Psoas muscle (tissue), 8 donors: ENCODE results near the gene TRAPPC12. TPM values are rescaled to one million over a fixed set of nuclear protein-coding genes. Genes with fewer than 3 reads are reported as not detected.

ENCODE experiments used
- ATAC-seq, 4 donors: fragments of 200-7000 bp; cut with Tn5 transposase; one replicate each; pipeline ENCODE4 v1.9.1; 2020; ENCODE audit warnings: moderate library complexity in 3 of 4, mild to moderate bottlenecking in 2 of 4
- DNase-seq, 2 donors: peaks; one replicate each; pipeline ENCODE4 v3.0.0-alpha.2; 2020
- H3K27ac ChIP-seq: fragments of 200-600 bp; one replicate; pipeline ENCODE4 v1.8.0; 2022
- H3K27me3 ChIP-seq, 3 donors: fragments of 200-600 bp in 1 of 3; one replicate each; pipeline versions ENCODE4 v1.6.1 to v1.8.0; 2013 to 2022; ENCODE audit warnings: low read length in 2 of 3, mild to moderate bottlenecking in 2 of 3, moderate library complexity in 1 of 3; ENCODE audit not compliant: insufficient read depth in 3 of 3
- H3K36me3 ChIP-seq, 2 donors: fragments of 200-600 bp in 1 of 2; one replicate each; pipeline versions ENCODE4 v1.6.1 to v1.8.0; 2013 to 2022; ENCODE audit warnings: low read depth in 1 of 2, mild to moderate bottlenecking in 1 of 2, moderate library complexity in 1 of 2; ENCODE audit not compliant: insufficient read depth in 1 of 2
- H3K4me1 ChIP-seq: fragments of 200-600 bp; one replicate; pipeline ENCODE4 v1.8.0; 2022
- H3K4me3 ChIP-seq: fragments of 200-600 bp; one replicate; pipeline ENCODE4 v1.8.0; 2022; ENCODE audit warnings: mild to moderate bottlenecking
- H3K9me3 ChIP-seq: fragments of 200-600 bp; one replicate; pipeline ENCODE4 v1.8.0; 2022
- WGBS, 3 donors: extraction: QIAGEN DNeasy Blood & Tissue Kit; methylation state at CpG; one replicate each; pipeline versions ENCODE4 v1.1.6 to v1.1.7; 2013; 5-methylcytosine and 5-hydroxymethylcytosine counted together
- intact Hi-C, 2 donors: fragments of 100-400 bp; cut with DNase I; formaldehyde crosslinking; loops; one replicate each; pipeline versions ENCODE4 v1.11.0 to v1.14.2; 2022
- polyA plus RNA-seq, 3 donors: library from polyadenylated mRNA; stranded (reverse); fragments of 200-250 nt; gene quantifications; one replicate each; pipeline ENCODE4 v1.2.3, GENCODE V29; 2013
- total RNA-seq, 4 donors: library from RNA; stranded (reverse); fragmentation: NEBNext Ultra II Directional in 2 of 4; extraction: Animal tissue kit (Norgen Biotek cat#: 25700) in 2 of 4; gene quantifications; one replicate each; pipeline versions ENCODE4 v1.2.1 to v1.2.4, GENCODE V29; 2021 to 2023
- TF ChIP-seq, protein P1 (sequence below): fragments of 200-600 bp; IDR thresholded peaks from one replicate; pipeline ENCODE4 v1.8.0; 2022; ENCODE audit warnings: antibody characterized with exemption
- donor health status: healthy with polysubstance abuse.
- donor health status: DM: no; HTN: no; CAD: no; lungs with moderate emphysema.
- donor health status: Bipolar disorder and iron deficiency.
- donor health status: healthy.
- donor health status: DM: yes; HTN: yes; CAD: no.
- donor health status: DM: no; HTN: no; CAD: no.
- donor health status: DM: no; HTN: no; CAD: no.
- donor health status: DM: yes; HTN: yes; CAD: no.

Gene TRAPPC12
- total and polyA plus RNA-seq, 7 donors: 28.7 to 90.3 (median 56.7) TPM

DNA sequence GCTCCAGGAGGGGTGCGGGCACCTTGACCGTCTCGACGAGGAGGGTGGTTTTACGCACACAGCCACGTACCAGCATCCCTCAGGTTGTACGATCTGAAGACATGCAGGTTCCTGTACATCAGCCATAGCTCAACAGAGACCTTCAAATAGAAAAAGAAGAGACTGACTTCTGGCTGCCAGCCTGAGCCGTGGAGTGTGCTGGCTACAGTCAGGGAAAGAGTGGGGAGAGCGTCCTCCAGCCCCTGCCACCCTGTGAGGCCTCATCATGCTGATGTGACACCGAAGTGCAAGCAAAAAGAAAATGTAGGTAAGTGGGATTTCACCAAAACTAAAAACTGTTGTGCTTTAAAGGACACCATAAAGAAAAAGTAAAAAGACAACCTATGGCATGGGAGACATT lies 92.8 kb downstream of the TRAPPC12 start:
- intact Hi-C loops: loop anchor here in 1 of 2 donors (5.0 kb wide), 1 partner anchor 85 kb away; the partner anchor contains the start of gene RNASEH1
- H3K27me3 ChIP-seq: no peaks in the 10 kb centered on the region
- H3K36me3 ChIP-seq: peaks cover 0 to 25% of the 10 kb centered on the region in 2 donors
- H3K4me3 ChIP-seq: no peak overlapping the region
- H3K9me3 ChIP-seq: no peaks in the 10 kb centered on the region
- WGBS, 3 donors: 80 to 86% (median 84%) methylated on average over 10 of the region's 10 CpGs
- H3K27ac ChIP-seq: peak overlapping the region; percentile 95
- DNase-seq (no peak), ATAC-seq (no peak)
- TF ChIP-seq, protein P1, sequence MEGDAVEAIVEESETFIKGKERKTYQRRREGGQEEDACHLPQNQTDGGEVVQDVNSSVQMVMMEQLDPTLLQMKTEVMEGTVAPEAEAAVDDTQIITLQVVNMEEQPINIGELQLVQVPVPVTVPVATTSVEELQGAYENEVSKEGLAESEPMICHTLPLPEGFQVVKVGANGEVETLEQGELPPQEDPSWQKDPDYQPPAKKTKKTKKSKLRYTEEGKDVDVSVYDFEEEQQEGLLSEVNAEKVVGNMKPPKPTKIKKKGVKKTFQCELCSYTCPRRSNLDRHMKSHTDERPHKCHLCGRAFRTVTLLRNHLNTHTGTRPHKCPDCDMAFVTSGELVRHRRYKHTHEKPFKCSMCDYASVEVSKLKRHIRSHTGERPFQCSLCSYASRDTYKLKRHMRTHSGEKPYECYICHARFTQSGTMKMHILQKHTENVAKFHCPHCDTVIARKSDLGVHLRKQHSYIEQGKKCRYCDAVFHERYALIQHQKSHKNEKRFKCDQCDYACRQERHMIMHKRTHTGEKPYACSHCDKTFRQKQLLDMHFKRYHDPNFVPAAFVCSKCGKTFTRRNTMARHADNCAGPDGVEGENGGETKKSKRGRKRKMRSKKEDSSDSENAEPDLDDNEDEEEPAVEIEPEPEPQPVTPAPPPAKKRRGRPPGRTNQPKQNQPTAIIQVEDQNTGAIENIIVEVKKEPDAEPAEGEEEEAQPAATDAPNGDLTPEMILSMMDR: no peak
- peaks cover 61% of the 10 kb centered on the region for H3K4me1 ChIP-seq

DNA sequence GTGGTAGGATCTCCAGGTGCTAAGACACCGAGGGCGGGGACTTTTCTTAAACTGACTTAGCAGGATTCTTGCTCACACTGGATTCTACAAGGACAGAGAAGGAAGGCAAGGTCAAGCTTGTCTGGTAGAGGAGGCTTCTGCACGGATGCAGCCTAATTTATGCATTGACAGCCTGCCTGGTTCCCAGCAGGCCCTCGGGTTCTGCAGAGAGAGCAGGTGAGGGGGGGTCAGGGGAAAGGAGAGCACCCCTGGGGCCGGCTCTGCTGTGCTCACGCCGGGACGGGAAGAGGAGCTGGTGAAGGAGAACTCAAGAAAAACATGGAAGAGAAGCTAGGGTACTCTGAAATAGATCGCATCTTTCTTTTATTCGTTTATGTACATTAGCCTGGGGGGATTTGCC lies 93.5 kb downstream of the TRAPPC12 start:
- peaks cover 64% of the 10 kb centered on the region for H3K4me1 ChIP-seq
- peaks cover 0 to 24% of the 10 kb centered on the region in 2 donors for H3K36me3 ChIP-seq
- DNase-seq (peak in 1 of 2 donors; percentile 23), ATAC-seq (no peak)
- intact Hi-C loops: loop anchor here in 1 of 2 donors (5.0 kb wide), 1 partner anchor 84 kb away; the partner anchor contains the start of gene RNASEH1
- H3K27me3 ChIP-seq: no peaks in the 10 kb centered on the region
- peak overlapping the region; percentile 95 for H3K27ac ChIP-seq
- H3K4me3 ChIP-seq: no peak overlapping the region
- H3K9me3 ChIP-seq: no peaks in the 10 kb centered on the region
- TF ChIP-seq, protein P1: no peak
- WGBS, 3 donors: 54 to 71% (median 67%) methylated on average over 10 of the region's 10 CpGs

DNA sequence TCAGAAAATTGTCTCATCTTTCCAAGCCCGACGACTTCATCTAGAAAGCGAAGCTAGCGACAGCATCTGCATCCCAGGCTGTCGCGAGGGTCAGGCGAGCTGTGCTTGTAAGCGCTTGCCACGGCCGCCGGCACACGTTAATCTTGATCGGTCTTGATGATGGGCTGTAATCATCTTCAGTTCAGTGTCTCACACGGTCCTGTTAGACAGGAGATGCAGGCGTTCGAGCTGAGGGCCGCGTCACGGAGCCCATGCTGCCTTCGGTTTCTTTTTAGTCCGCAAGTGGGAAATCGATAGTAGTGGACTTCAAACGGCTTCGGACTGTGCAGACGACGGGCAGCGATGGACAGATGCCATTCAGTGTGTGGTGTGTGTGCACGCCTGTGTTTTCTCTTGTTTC lies 96.3 kb downstream of the TRAPPC12 start:
- 51 to 62% (median 60%) methylated on average over 28 of the region's 28 CpGs for WGBS, 3 donors
- peak overlapping the region; percentile 81 for H3K27ac ChIP-seq
- DNase-seq: peak in 1 of 2 donors; percentile 38
- H3K9me3 ChIP-seq: no peaks in the 10 kb centered on the region
- peak overlapping the region; percentile 22 for H3K4me3 ChIP-seq
- no peak for ATAC-seq
- TF ChIP-seq, protein P1: no peak
- peaks cover 45% of the 10 kb centered on the region for H3K4me1 ChIP-seq
- H3K36me3 ChIP-seq: peaks cover 0 to 37% of the 10 kb centered on the region in 2 donors
- intact Hi-C loops: loop anchor here (5.0 kb wide), 2 partner anchors 37 to 42 kb away; partner anchors contain the start of gene ADI1 (in 1 of the 2)
- no peaks in the 10 kb centered on the region for H3K27me3 ChIP-seq

GRCh38 chr2:3476321-3476984 lies 97.0 kb downstream of the TRAPPC12 start:
- Histone ChIP-seq H3K36me3 (peaks cover 0 to 37% of the 10 kb centered on the region in 2 donors), H3K4me3 (peak overlapping the region; percentile 22), H3K4me1 (peaks cover 40% of the 10 kb centered on the region), H3K9me3 (no peaks in the 10 kb centered on the region), H3K27ac (peak overlapping the region; percentile 81), H3K27me3 (no peaks in the 10 kb centered on the region)
- WGBS, 3 donors: 35 to 49% (median 37%) methylated on average over 14 of the region's 14 CpGs
- intact Hi-C loops: loop anchor here (5.0 kb wide), 2 partner anchors 36 to 41 kb away; partner anchors contain the start of gene ADI1 (in 1 of the 2)
- peak; percentile 12 to 59 for DNase-seq
- TF ChIP-seq, protein P1: no peak
- peak; percentile 79 to 91 (median 85) for ATAC-seq
